ENCODE measurements around the gene C2orf76.
"Not testable (repeated sequence)": the region's sequence is repeated elsewhere in the genome, so short reads cannot be mapped to it uniquely, and the experiment has no call there.

Gene C2orf76

DNA sequence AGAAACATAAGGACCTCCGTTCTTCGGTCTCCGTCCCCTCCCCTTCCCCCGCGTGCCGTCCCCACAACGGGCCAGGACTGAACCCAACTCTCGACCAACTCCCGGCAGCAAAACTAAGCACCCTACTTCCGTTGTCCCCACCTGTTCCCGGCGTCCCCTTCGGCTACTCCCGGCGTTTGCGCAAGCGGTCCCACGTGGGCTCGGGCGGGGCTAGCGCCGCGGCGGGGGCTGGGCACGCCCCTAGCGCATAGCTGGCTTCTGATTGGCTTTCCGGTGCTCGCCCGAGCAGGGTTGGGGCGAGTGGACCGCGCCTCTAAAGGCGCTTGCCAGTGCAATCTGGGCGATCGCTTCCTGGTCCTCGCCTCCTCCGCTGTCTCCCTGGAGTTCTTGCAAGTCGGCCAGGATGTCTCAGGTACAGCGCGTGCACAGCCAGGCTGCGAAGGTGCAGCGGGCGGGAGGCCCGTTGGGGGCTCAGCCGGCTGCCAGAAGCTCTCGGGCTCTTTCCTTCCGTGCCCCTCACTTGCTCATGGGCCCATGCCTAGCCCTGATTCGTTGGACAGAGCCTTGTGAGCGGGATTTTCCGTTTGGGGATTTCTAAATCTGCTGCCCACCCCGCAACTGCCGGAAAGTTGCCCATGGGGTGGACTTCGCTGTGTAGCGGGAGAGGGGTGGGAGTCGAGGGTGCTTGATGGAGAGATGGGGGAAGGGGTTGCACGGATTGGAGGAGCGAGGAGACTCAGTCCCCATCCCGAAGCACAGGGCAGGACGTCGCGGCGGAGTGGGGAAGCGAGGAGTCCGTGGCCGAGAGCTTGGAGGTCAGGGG lies at the start of gene C2orf76, which contains the start of gene DBI:
Gene C2orf76, minus strand, starts transcription at position 186 of the 823 bp plus-strand sequence. CDS start 26,875 bp downstream, outside the sequence.
Gene DBI, plus strand, starts transcription at position 329 of the 823 bp plus-strand sequence. Its CDS starts 75 bp downstream, at position 404.
- DNase-seq (ENCODE audit: low spot score) = peak; percentile 99

DNA sequence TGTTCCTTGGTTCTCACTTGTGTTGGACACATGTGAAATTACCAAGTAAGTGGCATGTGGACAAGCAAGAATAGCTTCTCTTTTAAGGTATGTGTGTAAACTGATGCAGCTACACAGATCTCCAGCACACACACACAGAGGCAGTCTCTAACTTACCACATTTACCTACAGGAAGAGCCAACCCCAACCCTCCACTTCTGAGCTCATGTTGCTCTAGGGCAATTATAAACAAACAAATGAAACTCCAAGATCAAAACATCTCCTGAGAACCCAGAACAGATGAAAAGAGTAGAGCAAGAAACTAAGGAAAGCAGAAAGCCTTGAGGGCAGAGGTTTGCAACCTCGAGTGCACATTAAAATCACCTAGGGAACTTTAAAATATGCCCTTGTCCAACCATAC lies 49.0 kb upstream of the C2orf76 start:
- DNase-seq (ENCODE audit: low spot score) = no peak

DNA sequence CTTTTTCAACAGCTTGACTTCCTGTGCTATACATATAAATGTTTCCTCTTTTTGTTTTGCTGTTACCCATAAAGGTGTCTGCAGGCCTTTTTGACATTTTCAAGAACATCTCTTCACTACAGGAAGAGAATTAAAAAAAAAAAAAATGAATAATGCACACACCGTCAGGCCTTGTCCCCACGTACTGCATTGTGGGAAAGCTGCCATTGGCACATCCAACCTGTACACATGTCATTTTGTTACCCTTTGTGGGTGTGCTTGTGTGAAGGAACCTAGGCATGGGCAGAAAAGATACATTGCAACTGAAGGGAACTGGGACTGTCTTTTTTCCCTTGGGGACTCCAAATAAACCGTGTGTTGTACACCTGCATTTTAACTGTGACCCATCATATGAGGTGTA lies 48.3 kb upstream of the C2orf76 start:
- DNase-seq (ENCODE audit: low spot score) = no peak

- DNase-seq (ENCODE audit: low spot score) = no peak
Observed at GRCh38 chr2:119409506-119409905, 42.9 kb upstream of the C2orf76 start.

GRCh38 chr2:119408221-119408619 lies 41.6 kb upstream of the C2orf76 start:
- peak; percentile 42 for DNase-seq (ENCODE audit: low spot score)

DNA sequence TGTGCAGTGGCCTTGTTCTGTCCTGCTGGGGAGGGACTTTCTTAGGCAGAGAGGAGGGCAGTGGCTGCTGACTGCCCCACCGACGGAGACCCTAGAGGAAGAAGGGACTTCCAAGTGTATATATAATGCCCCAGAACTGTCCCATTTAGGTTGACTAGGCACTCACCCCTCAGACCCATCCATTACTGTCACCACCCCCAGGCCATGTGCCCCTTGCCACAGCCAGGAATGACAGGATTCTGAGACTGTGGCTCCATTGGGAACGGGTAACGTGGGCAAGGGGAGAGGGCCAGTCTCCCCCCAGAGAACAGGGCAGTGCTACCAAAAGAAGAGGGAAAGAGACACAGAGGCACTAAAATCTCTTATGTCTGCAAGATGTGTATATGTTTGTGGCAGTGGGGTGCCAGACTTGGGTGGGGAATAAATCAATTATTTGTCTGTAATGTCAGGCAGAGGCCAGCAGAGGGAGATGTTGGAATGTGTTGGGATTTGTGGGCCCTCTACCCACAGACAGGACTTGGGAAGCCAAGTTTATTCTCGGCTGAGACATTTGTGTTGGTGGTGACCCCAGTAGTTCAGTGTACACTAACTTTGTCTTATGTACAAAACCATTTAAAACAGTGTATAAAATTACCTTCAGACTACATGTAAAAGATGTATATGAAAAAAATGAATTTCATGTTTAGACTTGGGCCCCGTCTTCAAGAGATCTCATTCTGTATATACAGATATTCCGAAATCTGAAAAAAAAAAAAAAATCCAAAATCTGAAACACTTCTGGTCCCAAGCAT lies 41.0 kb upstream of the C2orf76 start:
- peak; percentile 80 for DNase-seq (ENCODE audit: low spot score)

- DNase-seq (ENCODE audit: low spot score) = no peak
Observed at GRCh38 chr2:119405151-119405550, 38.5 kb upstream of the C2orf76 start.

DNA sequence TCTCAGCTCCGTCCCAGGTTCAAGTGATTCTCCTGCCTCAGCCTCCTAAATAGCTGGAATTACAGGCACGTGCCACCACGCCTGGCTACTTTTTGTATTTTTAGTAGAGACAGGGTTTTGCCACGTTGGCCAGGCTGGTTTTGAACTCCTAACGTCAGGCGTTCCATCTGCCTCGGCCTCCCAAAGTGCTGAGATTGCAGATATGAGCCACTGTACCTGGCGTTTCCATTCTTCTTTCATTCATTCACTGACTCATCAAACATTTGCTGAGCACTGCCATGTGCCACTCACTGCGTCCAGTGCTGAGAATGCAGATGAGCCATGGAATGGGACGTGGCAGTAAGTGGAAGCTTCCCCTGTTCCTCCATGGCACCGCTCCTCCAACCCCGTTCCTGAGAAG lies 37.0 kb upstream of the C2orf76 start:
- DNase-seq (ENCODE audit: low spot score) = not testable (repeated sequence)

- DNase-seq (ENCODE audit: low spot score) = no peak
Observed at GRCh38 chr2:119402645-119403560, 36.3 kb upstream of the C2orf76 start.

- DNase-seq (ENCODE audit: low spot score) = no peak
Observed at GRCh38 chr2:119402106-119402505, 35.5 kb upstream of the C2orf76 start.

GRCh38 chr2:119397196-119397595 lies 30.6 kb upstream of the C2orf76 start:
- DNase-seq (ENCODE audit: low spot score) = no peak

DNA sequence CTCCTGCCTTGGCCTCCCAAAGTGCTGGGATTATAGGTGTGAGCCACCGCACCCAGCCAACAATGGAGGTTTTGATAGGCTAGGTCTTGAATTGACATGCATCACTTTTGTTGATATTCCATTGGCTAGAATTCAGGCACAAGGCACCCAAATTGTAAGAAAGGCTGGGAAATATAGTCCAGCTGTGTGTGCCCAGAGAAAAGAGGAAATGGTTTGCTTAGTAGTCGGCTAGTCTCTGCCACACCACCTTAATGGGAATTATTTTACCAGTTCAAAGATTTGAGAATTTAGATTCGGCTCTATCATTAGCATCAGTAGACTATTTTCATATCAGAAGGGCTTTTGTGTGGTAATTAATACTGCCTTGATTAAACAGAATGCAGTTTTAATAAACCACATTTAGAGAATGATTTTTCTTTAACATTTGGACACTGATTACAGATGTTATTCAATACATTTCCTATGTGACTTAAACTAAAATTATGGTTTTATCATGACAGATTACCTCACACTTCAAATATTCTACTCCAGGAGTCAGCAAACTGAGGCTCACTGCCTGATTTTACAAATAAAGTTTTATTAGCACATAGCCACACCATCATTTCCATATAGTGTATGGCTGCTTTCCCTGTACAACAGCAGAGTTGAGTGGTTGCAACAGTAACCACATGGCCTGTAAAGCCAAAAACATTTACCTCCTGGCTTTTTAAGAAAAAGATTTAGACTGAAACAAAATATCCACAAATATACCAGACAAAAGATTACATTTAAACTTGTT lies 27.5 kb upstream of the C2orf76 start:
- DNase-seq (ENCODE audit: low spot score) = no peak

DNA sequence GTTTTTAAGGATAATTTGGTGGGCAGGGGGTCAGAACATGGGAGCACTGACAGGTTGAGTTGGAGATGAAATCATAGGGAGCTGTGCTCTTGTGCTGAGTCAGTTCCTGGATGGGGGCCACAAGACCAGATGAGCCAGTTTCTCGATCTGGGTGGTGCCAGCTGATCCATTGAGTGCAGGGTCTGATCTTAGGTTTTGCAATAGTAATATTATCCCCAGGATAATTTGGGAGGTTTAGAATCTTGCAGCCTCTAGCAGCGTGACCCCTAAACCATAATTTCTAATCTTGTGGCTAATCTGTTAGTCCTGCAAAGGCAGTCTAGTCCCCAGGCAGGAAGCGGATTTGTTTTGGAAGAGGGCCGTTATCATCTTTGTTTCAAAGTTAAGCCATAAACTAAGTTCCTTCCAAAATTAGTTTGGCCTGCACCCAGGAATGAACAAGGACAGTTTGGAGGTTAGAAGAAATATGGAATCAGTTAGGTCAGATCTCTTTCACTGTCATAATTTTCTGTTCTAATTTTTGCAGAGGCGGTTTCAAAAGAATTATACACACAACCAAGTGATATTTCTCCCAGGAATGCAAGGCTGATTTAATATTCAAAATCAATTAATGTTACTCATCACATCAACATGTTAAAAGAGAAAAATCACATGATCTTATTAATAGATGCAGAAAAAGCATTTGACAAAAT lies 23.1 kb upstream of the C2orf76 start:
- DNase-seq (ENCODE audit: low spot score) = peak; percentile 15

- DNase-seq (ENCODE audit: low spot score) = peak; percentile 83
Observed at GRCh38 chr2:119387381-119388129, 20.9 kb upstream of the C2orf76 start.

DNA sequence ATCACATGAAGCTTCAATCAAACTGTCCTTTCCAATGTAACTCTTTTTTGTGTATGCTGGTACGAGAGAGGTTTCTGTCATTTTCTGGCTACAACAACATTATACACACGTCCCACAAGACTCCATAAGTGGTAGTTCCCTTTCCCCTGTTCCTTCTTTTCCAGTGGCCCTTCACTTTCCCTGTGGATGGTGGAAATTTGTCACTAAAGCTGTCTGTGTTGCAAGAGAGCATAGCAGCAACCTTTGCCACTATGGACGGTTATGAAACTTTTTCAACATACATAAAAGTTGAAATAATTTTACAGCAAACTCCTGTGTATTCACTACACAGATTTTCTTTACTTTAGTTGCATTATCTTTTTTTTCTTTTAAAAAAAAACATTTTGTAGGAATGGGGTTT lies 18.8 kb upstream of the C2orf76 start:
- no peak for DNase-seq (ENCODE audit: low spot score)

GRCh38 chr2:119384971-119385370 lies 18.3 kb upstream of the C2orf76 start:
- DNase-seq (ENCODE audit: low spot score) = no peak

DNA sequence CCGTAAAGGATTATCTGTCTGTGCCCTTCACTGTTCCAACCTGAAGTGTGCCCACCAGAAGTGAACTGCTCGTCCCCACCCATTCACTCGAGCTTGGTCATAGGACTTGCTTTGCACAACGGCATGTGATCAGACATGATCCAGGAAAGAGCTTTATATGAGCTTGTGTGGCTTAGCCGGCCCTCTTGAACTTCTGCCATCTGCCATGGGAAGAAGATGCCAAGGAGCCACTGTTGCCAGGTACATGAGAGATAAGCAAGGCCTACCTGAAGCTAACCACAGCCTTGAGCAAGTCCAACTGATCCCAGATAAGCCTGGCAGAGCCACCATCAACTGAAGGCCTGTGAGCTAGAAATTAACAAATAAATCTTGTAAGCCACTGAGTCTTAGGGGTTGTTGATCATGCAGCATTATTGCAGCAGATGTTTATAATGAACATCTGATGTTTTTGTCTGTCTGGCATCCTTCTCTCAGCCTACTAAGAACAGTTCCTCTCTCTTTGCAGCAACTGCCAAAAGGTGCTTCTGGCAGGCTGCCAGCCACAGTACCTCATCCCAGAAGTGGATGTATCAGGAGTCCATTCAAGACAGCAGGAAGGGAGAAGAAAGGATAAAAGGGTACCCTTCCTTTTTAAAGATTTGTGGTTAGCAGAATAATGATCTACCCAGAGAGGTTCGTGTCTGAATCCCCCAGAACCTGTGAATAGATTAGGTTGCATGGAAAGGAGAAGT lies 16.9 kb upstream of the C2orf76 start:
- no peak for DNase-seq (ENCODE audit: low spot score)

DNA sequence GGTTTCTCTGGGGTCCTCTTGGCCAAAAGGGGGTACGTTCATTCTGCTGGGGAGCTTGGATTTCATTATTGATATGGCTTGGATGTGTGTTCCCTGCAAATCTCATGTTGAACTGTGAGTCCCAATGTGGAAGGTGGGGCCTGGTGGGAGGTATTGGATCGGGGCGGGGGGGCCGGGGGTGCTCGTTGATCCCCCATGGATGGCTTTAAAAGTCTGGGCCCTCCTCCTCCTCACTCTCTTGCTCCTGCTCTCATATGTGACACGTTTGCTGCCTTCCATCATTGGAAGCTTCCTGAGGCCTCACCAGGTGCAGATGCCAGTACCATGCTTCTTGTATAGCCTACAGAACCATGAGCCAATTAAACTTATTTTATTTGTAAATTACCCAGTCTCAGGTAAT lies 11.9 kb upstream of the C2orf76 start:
- DNase-seq (ENCODE audit: low spot score) = no peak

DNA sequence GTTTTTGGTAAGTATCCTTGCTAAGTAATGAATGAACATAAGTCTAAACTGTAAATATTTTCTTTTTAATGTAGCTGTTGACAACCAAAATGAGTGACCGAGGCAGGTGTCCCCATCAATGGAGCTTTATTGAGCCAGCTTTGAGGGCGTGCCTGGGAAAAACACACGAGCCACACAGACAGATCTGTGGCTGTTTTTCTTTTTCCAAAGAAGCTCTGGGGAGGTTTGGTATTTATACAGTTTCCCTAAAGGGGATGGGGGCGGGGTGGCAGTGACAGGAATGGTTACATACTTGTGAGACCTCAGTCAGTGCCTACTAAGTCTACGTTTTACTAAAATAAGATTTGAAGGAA lies 11.3 kb upstream of the C2orf76 start:
- DNase-seq (ENCODE audit: low spot score) = no peak

Measured in AG08395 (cell line).